ENCODE measurements around the gene MBL2. TPM values are rescaled to one million over a fixed set of nuclear protein-coding genes. Genes with fewer than 3 reads are reported as not detected.

Gene MBL2
- total RNA-seq, 2 donors from 2014 or later = not detected

DNA sequence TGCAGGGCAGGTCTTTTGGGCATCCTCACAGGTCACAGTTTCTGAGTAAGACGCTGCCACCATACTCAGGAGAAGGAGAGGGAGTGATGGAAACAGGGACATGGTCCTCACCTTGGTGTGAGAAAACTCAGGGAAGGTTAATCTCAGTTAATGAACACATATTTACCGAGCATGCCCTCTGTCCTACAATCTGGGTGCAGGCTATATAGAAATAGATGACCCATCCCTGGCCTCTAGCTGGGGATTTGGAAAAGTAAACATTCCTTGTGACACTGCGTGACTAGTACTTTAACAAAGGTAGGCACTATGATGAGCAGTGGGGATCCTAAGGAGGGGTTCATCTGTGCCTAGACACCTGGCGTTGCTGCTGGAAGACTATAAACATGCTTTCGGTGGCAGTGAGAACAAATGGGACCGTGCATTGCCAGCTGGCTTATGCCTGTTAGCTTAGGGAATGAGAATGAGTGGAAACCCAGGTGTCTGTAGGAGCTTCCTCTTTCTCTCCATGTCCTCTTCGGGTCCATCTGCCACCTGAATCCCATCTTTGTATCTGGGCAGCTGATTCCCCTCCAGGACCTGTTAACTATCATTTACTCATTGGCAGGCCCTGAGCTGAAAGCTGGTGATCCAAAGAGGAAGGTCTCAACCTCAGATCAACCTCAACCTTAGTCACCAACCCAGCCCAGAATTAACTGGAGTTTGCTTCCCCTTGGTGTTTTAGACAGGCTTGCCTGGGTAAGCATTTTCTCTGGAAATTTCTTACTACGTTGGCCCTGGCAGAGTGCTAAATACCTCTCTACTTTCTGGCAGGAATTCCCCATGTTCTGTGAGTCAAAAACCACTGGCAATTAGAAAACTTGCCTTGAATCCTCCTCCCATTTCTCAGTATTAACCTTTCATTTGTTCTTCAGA is 794 bp downstream of the MBL2 start:
- no peak overlapping the region for H3K4me3 ChIP-seq (ENCODE audit: low read length)
- H3K36me3 ChIP-seq (ENCODE audit: control insufficient read depth, insufficient read depth, low read length) = no peaks in the 10 kb centered on the region
- no peaks in the 10 kb centered on the region for H3K36me3 Mint-ChIP-seq (ENCODE audit: low read depth)
- H3K4me3 Mint-ChIP-seq = no peak overlapping the region
- no peaks in the 10 kb centered on the region for H3K4me1 Mint-ChIP-seq
- no peak overlapping the region for H3K27ac ChIP-seq (ENCODE audit: low read depth, low read length)
- no peaks in the 10 kb centered on the region for H3K27me3 Mint-ChIP-seq (ENCODE audit: insufficient read depth)
- no peaks in the 10 kb centered on the region for H3K27me3 ChIP-seq (ENCODE audit: control insufficient read depth, insufficient read depth, low read length, poor library complexity, severe bottlenecking)
- H3K9me3 Mint-ChIP-seq = no peaks in the 10 kb centered on the region
- no peak overlapping the region for H3K27ac Mint-ChIP-seq
- 83 to 88% methylated on average over 8 of the region's 8 CpGs for WGBS, 2 experiments (ENCODE audit: insufficient coverage in 1 of 2, insufficient read length in 1 of 2)
- no peak for DNase-seq
- H3K9ac ChIP-seq (ENCODE audit: extremely low read depth, low read length, poor library complexity, severe bottlenecking) = no peak overlapping the region
- no peaks in the 10 kb centered on the region for H3K4me1 ChIP-seq (ENCODE audit: control insufficient read depth, insufficient read depth, low read length)
- TF ChIP-seq, protein P1, sequence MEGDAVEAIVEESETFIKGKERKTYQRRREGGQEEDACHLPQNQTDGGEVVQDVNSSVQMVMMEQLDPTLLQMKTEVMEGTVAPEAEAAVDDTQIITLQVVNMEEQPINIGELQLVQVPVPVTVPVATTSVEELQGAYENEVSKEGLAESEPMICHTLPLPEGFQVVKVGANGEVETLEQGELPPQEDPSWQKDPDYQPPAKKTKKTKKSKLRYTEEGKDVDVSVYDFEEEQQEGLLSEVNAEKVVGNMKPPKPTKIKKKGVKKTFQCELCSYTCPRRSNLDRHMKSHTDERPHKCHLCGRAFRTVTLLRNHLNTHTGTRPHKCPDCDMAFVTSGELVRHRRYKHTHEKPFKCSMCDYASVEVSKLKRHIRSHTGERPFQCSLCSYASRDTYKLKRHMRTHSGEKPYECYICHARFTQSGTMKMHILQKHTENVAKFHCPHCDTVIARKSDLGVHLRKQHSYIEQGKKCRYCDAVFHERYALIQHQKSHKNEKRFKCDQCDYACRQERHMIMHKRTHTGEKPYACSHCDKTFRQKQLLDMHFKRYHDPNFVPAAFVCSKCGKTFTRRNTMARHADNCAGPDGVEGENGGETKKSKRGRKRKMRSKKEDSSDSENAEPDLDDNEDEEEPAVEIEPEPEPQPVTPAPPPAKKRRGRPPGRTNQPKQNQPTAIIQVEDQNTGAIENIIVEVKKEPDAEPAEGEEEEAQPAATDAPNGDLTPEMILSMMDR (conservative IDR thresholded peaks at IDR 0.05) = no peak
- no peaks in the 10 kb centered on the region for H3K9me3 ChIP-seq (ENCODE audit: control insufficient read depth, low read length)

GRCh38 chr10:52770904-52771303 is 1.7 kb downstream of the MBL2 start:
- Histone ChIP-seq H3K36me3 (ENCODE audit: control insufficient read depth, insufficient read depth, low read length) (no peaks in the 10 kb centered on the region), H3K27me3 (ENCODE audit: control insufficient read depth, insufficient read depth, low read length, poor library complexity, severe bottlenecking) (no peaks in the 10 kb centered on the region), H3K9me3 (ENCODE audit: control insufficient read depth, low read length) (no peaks in the 10 kb centered on the region), H3K4me3 (ENCODE audit: low read length) (no peak overlapping the region), H3K4me1 (ENCODE audit: control insufficient read depth, insufficient read depth, low read length) (no peaks in the 10 kb centered on the region), H3K27ac (ENCODE audit: low read depth, low read length) (no peak overlapping the region), H3K9ac (ENCODE audit: extremely low read depth, low read length, poor library complexity, severe bottlenecking) (no peak overlapping the region)
- 81 to 88% methylated on average over 1 to 2 of the region's 2 CpGs for WGBS, 2 experiments (ENCODE audit: insufficient coverage in 1 of 2, insufficient read length in 1 of 2)
- no peaks in the 10 kb centered on the region for H3K36me3 Mint-ChIP-seq (ENCODE audit: low read depth)
- H3K4me1 Mint-ChIP-seq = no peaks in the 10 kb centered on the region
- TF ChIP-seq, protein P1 (conservative IDR thresholded peaks at IDR 0.05) = no peak
- DNase-seq = no peak
- H3K27ac Mint-ChIP-seq = no peak overlapping the region
- no peaks in the 10 kb centered on the region for H3K27me3 Mint-ChIP-seq (ENCODE audit: insufficient read depth)
- H3K9me3 Mint-ChIP-seq = no peaks in the 10 kb centered on the region
- H3K4me3 Mint-ChIP-seq = no peak overlapping the region

- no peak overlapping the region for H3K27ac Mint-ChIP-seq
- 97 to 100% methylated on average over 1 to 2 of the region's 2 CpGs for WGBS, 2 experiments (ENCODE audit: insufficient coverage in 1 of 2, insufficient read length in 1 of 2)
- H3K4me1 Mint-ChIP-seq = no peaks in the 10 kb centered on the region
- Histone ChIP-seq H3K27me3 (ENCODE audit: control insufficient read depth, insufficient read depth, low read length, poor library complexity, severe bottlenecking) (no peaks in the 10 kb centered on the region), H3K4me3 (ENCODE audit: low read length) (no peak overlapping the region), H3K9ac (ENCODE audit: extremely low read depth, low read length, poor library complexity, severe bottlenecking) (no peak overlapping the region), H3K9me3 (ENCODE audit: control insufficient read depth, low read length) (no peaks in the 10 kb centered on the region), H3K36me3 (ENCODE audit: control insufficient read depth, insufficient read depth, low read length) (no peaks in the 10 kb centered on the region), H3K4me1 (ENCODE audit: control insufficient read depth, insufficient read depth, low read length) (no peaks in the 10 kb centered on the region), H3K27ac (ENCODE audit: low read depth, low read length) (no peak overlapping the region)
- no peaks in the 10 kb centered on the region for H3K36me3 Mint-ChIP-seq (ENCODE audit: low read depth)
- H3K27me3 Mint-ChIP-seq (ENCODE audit: insufficient read depth) = no peaks in the 10 kb centered on the region
- no peak for DNase-seq
- TF ChIP-seq, protein P1 (conservative IDR thresholded peaks at IDR 0.05) = no peak
- no peaks in the 10 kb centered on the region for H3K9me3 Mint-ChIP-seq
- H3K4me3 Mint-ChIP-seq = no peak overlapping the region
Observed at GRCh38 chr10:52769966-52770365, 2.6 kb downstream of the MBL2 start.

All from endodermal cell (in vitro differentiated cells).